GM10266 (cell line): Measurements from ENCODE around the gene TRAF3IP3.

ENCODE experiments used
- DNase-seq: peaks from one replicate; pipeline ENCODE4 v3.0.0; 2012; ENCODE audit errors: extremely low spot score
- TF ChIP-seq, protein P1 (sequence below): IDR thresholded peaks from 2 replicates; pipeline ENCODE4 v1.5.1; 2012; ENCODE audit warnings: mild to moderate bottlenecking, low read depth; ENCODE audit not compliant: control insufficient read depth, insufficient read depth; ENCODE audit errors: missing control alignments

TRAF3IP3 gene

DNA sequence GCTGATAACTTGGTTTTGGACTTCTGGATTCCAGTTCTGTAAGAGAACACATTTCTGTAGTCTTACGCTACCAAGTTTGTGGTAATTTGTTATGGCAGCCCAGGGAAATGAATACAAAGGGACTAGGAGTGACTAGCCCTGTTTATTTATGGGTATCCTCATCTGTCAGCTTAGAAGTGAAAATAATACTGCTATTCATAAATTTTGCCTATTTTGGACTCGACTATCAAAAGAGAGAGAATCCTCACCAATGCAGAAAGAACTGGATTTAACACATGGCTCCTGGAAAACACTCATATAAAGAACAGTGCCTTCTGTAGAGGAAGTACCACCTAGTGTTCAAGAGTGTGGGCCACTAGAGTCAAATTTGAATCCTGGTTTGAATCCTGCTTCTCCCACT, 28.6 kb upstream of the TRAF3IP3 start:
- TF ChIP-seq, protein P1, sequence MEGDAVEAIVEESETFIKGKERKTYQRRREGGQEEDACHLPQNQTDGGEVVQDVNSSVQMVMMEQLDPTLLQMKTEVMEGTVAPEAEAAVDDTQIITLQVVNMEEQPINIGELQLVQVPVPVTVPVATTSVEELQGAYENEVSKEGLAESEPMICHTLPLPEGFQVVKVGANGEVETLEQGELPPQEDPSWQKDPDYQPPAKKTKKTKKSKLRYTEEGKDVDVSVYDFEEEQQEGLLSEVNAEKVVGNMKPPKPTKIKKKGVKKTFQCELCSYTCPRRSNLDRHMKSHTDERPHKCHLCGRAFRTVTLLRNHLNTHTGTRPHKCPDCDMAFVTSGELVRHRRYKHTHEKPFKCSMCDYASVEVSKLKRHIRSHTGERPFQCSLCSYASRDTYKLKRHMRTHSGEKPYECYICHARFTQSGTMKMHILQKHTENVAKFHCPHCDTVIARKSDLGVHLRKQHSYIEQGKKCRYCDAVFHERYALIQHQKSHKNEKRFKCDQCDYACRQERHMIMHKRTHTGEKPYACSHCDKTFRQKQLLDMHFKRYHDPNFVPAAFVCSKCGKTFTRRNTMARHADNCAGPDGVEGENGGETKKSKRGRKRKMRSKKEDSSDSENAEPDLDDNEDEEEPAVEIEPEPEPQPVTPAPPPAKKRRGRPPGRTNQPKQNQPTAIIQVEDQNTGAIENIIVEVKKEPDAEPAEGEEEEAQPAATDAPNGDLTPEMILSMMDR: no peak

DNA sequence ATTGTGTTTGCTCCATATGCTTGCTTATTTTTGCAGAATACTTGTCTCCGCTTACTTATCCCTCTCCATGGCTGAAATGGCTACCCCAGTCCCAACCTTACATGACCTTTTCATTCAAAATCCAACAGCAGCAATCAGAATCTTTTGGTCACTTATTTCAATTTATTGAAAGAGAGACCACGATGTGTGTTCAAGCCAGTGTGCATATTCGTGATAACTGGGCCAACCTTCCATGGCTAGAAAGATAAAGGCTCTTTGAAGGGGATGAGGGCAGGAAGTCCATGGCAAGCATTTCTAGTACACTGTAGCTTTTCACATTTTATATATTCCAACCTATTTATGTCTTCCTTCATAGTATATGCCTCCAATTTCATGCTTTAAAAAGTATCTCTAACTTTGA, 28.1 kb upstream of the TRAF3IP3 start:
- TF ChIP-seq, protein P1: no peak
- DNase-seq: no peak

More for the DNA sequence above, 28.6 kb upstream of the TRAF3IP3 start:
- no peak for DNase-seq

- no peak for DNase-seq
- TF ChIP-seq, protein P1: no peak
Measured at GRCh38 chr1:209728466-209728865, 27.4 kb upstream of the TRAF3IP3 start.

- TF ChIP-seq, protein P1: no peak
- no peak for DNase-seq
Measured at GRCh38 chr1:209729436-209729835, 26.4 kb upstream of the TRAF3IP3 start.

GRCh38 chr1:209732725-209733124, 23.1 kb upstream of the TRAF3IP3 start:
- no peak for DNase-seq
- TF ChIP-seq, protein P1: no peak

DNA sequence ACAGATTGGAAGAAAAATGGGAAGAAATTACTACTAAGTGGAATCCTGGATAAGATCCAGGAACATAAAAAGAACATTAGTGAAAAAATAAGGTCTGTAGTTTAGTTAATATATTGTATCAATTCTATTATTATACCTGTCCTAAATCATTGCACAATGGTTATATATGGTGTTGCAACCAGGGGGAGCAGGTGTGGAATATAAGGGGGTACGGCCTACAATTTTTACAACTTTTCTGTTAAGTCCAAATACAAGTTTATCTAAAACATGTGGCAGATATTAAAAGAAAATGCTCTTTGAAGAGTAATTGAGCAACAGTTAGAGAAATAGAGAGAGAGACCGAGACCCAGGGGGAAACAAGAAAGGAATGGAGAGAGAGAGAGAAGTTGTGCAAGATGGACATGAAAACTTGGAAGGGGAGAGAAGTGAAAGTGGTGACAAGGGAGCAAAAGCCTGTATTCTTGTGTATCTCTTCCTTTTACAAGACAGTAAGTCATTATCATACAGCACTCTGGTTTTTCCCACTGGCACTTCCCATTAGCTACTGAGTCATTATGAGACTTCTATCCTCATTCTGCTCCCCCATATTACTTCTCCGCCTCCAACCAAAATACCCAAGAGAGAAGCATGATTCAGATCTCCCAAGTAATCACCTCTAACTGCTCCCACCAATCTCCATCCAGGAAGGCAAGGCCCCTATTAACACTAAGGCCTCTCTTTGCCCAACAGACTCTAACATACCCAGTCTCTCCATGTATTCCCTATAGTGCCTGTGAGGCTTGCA, 22.3 kb upstream of the TRAF3IP3 start:
- TF ChIP-seq, protein P1: no peak
- DNase-seq: no peak

DNA sequence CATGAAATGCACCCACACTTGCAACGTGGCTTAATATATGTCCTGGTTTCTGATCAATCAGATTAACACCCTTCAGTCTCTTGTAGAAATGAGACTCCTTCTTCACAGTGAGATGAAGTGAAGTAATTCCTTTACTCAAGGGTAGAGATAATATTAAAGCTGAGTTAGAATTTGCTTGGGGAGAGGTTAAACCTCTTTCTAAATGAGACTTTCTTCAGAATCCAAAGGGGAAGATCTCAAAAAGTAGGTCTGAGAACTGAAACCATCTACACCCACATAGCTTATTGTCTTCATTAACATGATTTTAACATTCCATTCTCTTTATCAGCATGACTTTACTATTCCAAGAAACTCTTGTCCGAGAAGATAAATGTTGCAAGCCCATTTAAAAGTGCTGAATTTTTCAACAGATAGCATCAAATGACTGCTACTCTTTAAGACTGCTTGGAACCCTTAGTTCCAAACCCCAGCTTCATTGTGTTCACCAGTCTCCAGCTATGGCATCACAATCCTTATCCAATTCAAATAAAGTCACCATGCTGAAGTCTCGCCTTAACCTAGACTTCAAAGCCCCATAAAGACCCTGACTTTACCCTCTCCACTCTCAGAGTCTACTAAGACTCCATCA, 19.2 kb upstream of the TRAF3IP3 start:
- TF ChIP-seq, protein P1: no peak
- no peak for DNase-seq
